A673 (cell line): ENCODE measurements around the gene ULK4.

Experiments
- CTCF ChIP-seq: fragments of 300-800, 200-600 bp; sonication (generic); conservative IDR thresholded peaks from 2 replicates; pipeline ENCODE4 v1.5.1; 2017; ENCODE audit warnings: low read depth, mild to moderate bottlenecking, antibody characterized with exemption, low read length, moderate library complexity, mixed read lengths
- EZH2 ChIP-seq: fragments of 200-600 bp; sonication (generic); IDR thresholded peaks from 2 replicates; pipeline ENCODE4 v1.6.1; 2017; ENCODE audit warnings: borderline replicate concordance, low read depth, mild to moderate bottlenecking, mixed read lengths, antibody characterized with exemption, low read length; ENCODE audit not compliant: poor library complexity, severe bottlenecking

- TF ChIP-seq CTCF (no peak), EZH2 (no peak)
Measured at GRCh38 chr3:41662288-41662687, 299.6 kb downstream of the ULK4 start.
